NCI-H187 treated with DMSO at 0.1 percent for 48 hours (cell line): Measurements from ENCODE around the gene COL6A2.
"Not testable (repeated sequence)": the region's sequence is repeated elsewhere in the genome, so short reads cannot be mapped to it uniquely, and the experiment has no call there.

Experiments
- DNase-seq: peaks from one replicate; lab custom pipeline; 2025; lab: John Stamatoyannopoulos, UW

COL6A2 gene

DNA sequence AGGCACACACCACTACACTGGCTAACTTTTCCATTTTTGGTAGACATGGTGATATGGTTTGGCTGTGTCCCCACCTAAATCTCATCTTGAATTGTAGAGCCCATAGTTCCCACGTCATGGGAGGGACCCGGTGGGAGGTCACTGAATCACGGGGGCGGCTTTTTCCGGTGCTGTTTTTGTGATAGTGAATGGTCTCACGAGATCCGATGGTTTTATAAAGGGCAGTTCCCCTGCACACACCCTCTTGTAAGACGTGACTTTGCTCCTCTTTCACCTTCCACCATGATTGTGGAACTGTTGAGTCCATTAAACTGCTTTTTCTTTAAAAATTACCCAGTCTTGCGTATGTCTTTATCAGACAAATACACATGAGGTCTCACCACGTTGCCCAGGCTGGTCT is 58.8 kb downstream of the COL6A2 start:
- no peak for DNase-seq

GRCh38 chr21:46157396-46157986 is 59.6 kb downstream of the COL6A2 start:
- DNase-seq: no peak

GRCh38 chr21:46157987-46158451 is 60.1 kb downstream of the COL6A2 start:
- DNase-seq: no peak

DNA sequence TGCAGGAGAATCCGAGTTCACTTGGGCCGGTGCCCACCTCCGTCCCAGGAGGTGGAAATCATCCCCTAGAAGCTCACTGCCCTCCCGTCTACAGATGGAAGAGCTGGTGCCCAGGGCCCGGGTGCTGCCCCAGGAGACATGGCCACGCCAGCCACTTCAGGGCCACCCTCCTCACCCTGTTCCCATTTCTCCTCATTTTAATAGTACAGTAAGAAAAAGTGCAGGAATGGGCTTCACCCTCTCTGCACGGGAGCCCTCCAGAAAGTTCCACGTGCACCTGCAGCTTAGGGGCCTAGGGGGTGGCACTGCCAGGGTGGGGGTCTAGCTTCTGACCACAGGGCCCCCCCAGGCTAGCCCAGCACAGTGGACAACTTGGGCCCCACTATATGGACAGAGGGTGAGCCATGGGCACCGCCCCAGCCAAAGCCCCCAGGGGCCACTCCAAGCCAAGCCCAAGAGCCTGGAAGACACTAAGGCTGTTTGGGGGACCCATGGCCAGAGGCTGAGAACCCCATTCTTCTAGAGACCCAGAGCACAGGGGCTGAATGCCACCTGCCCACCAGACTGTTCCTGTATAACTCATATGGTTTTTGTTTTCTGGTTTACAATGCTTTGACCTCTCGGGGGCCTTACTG is 60.9 kb downstream of the COL6A2 start:
- no peak for DNase-seq

GRCh38 chr21:46159390-46159789 is 61.5 kb downstream of the COL6A2 start:
- no peak for DNase-seq

GRCh38 chr21:46159841-46160656 is 62.1 kb downstream of the COL6A2 start:
- no peak for DNase-seq

DNA sequence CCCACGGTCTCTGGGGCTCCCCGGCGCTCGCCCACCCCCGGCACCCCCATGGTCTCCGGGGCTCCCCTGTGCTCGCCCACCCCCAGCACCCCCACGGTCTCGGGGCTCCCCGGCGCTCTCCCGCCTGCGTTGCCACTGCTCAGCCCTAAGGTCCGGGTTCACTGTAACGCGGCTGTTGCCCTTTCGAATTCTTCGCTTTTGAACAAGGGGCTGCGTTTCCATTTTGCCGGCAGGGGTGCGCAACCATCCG is 62.7 kb downstream of the COL6A2 start:
- DNase-seq: no peak

DNA sequence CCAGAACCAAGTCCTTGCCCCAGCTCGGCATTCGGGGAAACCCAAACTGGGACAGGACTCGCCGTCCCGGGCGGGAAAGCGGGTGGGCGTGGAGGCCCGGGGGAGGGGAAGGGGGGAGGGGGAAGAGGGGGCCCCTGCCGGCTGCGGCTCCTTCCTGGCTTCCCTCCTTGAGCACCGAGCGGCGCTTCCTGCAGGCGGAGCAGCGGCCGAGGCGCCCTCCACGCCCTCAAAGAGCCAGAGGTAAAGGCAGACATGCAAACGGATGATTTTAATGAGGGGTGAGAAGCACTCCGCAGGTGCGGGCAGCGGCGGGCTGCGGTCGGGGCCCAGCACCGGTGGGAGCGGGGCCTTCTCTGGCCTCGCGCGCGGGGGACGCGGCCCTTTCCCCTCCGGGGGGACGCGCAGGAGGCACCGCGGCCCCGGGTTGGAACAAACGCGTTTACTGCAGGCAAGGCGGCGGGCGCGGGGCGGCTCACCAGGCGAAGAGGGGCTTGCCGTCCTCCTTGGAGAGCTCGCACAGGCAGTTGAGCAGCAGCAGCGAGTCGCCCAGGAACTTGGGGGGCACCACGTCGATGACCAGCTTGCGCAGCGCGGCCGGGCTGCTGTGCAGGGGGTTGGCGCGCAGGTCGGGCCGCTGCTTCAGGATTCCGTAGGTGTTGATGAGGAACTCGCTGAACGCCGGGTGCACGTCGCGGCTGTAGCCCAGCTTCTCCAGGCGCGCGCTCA is 63.2 kb downstream of the COL6A2 start:
- DNase-seq: no peak

DNA sequence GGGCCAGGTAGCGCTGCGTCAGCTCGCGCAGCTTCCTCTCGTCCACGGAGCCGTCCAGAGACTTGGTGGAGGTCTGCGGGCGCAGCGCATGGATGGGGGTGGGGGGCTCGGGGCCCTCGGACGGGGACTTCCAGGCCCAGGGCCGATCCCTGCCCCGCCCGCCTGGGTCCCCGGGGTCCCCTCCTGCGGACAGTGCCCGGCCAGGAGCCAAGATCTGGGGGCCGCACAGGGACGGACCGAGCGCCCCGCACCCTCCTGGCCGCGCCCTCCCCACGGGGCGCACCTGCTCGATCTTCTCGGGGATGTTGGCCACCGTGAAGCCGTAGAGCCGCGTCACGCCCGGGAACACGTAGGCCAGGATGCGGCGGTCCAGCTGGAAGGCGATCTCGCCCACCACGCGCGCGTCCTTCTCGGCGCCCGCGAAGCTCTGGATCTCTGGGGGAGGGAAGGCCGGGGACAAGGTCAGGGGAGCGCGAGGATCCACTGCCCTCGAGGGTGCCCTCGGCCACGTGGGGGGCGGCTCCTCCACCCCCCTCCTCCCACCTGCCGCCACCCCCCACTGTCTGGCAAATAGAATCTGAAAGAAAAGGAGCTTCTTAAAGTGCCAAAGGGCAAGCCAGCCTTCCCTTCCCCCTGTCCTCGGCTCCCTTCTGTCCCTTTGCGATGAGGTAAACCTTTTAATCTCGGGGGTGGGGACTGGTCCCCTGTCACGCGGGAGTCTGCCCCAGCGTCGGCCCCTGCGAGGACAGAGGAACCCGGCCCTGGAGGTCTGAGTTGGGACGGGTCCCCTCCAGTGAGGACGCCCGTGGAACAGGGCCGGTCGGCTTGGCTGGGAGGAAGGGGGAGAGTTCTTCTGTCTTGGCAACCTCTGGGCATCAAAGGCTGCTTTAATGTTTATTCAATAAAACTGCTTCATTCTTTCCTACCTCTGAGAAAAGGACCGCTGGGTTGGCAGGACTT is 64.0 kb downstream of the COL6A2 start:
- no peak for DNase-seq

- DNase-seq: no peak
Measured at GRCh38 chr21:46163380-46163779, 65.5 kb downstream of the COL6A2 start.

DNA sequence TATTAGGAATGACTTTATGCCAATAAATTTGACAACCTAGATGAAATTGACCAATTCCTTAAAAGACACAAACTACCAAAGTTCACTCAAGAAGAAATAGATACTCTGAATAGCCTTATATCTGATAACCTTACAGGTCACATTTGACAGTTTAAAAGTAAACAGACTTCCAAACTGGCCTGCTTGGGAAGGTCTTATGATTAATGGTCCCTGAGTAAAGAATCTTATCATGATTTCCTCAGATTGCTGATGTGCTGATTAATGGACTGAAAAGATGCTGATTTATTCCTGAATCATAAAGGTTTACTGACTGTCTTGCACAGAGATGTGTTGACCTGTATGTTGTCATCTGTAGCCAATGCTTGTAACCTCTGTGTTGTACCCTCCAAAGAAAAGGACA is 67.2 kb downstream of the COL6A2 start:
- DNase-seq: no peak

DNA sequence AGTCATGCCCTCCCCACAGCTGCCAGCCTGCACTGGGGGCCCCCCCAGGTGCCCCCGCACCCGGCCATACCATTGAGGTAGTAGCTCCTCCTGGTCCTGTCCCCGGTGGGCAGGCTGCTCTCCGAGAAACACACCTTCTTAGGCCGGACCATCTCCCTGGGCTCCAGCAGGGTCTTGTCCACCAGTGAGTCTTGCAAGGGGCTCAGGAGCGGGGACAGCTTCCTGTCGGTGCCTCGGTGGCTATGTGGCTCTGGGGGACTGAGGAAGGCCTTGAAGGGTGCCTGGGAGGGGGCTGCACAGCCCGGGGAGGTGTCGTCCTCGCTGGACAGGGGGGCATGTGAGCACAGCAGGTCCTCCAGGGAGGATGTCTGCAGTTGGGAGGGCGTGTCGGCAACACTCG is 70.3 kb downstream of the COL6A2 start:
- no peak for DNase-seq

DNA sequence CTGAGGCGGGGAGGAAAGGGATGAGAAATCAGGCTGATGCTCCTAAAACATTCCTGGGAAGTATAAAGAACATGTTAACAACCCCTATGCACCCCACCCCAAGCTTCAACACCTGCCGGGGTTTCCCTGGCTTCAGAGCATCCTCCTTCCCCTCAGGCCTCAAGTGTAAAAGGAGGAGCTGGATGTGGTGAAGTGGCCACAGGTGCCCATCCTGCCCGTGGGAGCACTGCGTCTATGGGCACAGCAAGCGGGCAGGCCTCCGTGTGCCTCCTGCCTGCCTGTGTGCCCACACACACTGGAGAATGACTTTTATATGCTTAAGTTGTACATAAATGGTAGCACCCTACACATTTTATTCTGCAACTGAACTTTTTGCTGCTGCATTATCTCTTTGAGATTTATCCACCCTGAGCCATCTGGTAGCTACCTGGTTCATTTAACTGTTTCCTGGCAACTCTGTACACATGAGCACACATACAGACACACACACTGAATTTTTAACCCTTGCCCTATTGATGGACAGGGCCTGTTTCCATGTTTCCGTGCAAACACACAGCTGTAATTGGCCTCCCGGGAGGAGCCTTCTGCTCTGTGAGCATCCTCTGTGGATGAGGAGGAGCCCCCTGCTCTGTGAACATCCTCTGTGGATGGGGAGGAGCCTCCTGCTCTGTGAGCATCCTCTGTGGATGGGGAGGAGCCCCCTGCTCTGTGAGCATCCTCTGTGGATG is 70.9 kb downstream of the COL6A2 start:
- no peak for DNase-seq

GRCh38 chr21:46170436-46171193 is 72.7 kb downstream of the COL6A2 start:
- not testable (repeated sequence) for DNase-seq

DNA sequence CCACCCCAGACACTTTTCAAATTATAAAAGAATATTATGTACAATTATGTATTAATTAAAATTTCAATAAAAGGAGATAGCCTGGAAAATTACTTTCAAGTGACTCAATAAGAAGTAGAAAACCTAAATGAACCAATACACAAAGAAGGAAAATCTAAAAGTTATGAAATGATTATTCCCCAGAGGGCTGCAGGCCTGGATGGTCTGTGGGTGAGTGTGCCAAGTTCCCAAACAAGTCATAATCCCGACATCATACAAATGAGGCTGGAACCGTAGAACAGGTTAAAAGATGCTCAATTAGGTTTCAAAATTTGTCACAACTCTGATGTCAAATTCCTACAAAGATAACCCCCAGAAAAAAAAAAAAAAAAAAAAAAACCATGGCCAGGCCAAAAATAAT is 73.7 kb downstream of the COL6A2 start:
- no peak for DNase-seq

DNA sequence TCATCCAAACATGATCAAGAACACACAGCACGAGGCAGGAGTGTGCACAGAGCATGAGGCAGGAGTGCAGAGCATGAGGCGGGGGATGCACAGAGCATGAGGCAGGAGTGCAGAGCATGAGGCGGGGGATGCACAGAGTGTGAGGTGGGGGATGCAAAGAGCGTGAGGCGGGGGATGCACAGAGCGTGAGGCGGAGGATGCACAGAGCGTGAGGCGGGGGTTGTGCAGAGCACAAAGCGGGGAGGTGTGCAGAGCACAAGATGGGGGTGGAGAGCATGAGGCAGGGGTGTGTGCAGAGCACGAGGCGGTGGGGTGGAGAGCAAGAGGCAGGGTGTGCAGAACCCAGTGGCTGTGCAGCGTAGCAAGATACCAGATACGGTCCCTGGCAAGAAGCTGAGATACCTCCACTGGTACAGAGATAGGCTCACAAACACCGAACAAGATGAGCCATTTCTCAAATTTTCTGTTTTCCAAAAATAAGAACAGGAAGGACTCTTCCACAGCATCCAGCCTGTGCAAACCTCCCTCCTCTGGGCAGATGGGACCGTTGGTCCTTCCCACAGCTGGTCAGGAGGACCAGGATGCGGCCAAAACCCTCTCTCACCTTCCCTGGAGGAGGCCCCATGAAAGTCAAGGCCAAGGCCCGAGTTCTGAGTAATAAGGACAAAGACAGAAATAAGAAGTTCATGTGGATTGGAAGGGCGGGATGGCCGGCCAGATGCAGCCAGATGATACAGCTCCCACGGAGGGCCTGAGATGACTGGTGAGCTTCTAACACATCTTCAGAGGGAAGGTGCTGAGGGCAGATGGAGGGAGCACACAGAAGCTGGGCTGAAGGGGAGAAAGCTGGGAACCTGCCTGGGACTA is 74.3 kb downstream of the COL6A2 start:
- DNase-seq: no peak

- DNase-seq: no peak
Measured at GRCh38 chr21:46172863-46173528, 75.1 kb downstream of the COL6A2 start.

DNA sequence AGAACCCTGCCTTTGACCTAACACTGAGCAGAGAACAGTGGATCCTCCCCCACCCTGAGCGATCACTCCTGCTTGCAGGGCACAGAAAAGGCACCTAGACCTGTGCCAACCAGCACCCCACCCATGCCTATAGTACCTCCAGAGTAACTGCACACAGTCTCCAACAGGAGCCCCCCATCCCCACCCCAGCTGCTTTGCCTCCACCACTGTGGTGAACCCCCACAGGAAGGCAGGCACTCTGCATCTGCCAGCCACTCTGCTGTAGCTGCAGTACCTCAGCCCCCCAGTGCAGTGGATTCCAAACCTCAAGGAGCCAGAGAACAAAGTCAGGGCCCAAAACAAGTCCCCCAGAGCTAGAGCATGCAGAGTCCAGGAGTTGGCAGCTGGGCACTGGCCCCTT is 75.7 kb downstream of the COL6A2 start:
- no peak for DNase-seq
